ENCODE data around the gene WNT8B. TPM values are rescaled to one million over a fixed set of nuclear protein-coding genes. Genes with fewer than 3 reads are reported as not detected.

Gene WNT8B
- total and polyA plus RNA-seq, 2 donors from 2014 or later, result 0.60 TPM; not detected in 1

- no peak for FAIRE-seq
- peak; percentile 53 to 79 (median 69) for DNase-seq
- intact Hi-C loops (cut with DNase I), result no loop called here
- H3K4me3 ChIP-seq (ENCODE audit: low read length in 3 of 3), result peak within 1 kb of the TSS; percentile 26 to 64 (median 62)
- H3K27ac ChIP-seq (ENCODE audit: low read depth in 2 of 2, low read length in 2 of 2), result no peak within 1 kb of the TSS
- H3K9me3 ChIP-seq (ENCODE audit: control insufficient read depth in 2 of 3, insufficient read depth in 1 of 3, low read length in 3 of 3), result no peaks in the 10 kb centered on the region
- peak; percentile 1 for TF ChIP-seq CTCF (IDR thresholded peaks at IDR 0.05; ENCODE audit: borderline replicate concordance, extremely low read depth, insufficient read depth)
- H3K4me1 ChIP-seq (ENCODE audit: control insufficient read depth in 2 of 3, insufficient read depth in 2 of 3, low read depth in 1 of 3, low read length in 3 of 3), result peaks cover 0 to 2% (median 0%) of the 10 kb centered on the region in 3 donors
- peaks cover 0 to 11% (median 9%) of the 10 kb centered on the region in 3 donors for H3K36me3 ChIP-seq (ENCODE audit: control insufficient read depth in 2 of 3, insufficient read depth in 3 of 3, low read length in 3 of 3)
- peak within 1 kb of the TSS in 2 of 3 donors; percentile 38 to 60 for H3K9ac ChIP-seq (ENCODE audit: low read length in 3 of 3)
- H3K27me3 ChIP-seq (ENCODE audit: control insufficient read depth, insufficient read depth, low read length), result no peaks in the 10 kb centered on the region
Observed at GRCh38 chr10:100519311-100520051, 56.7 kb downstream of the WNT8B start, which contains the start of gene SEC31B. TSS of gene SEC31B (minus strand) at chr10:100519861. CDS start at chr10:100516952, 2,909 bp downstream.

- H3K4me1 ChIP-seq (ENCODE audit: control insufficient read depth in 2 of 3, insufficient read depth in 2 of 3, low read depth in 1 of 3, low read length in 3 of 3), result peaks cover 0 to 2% (median 0%) of the 10 kb centered on the region in 3 donors
- no peak overlapping the region for H3K9ac ChIP-seq (ENCODE audit: low read length in 3 of 3)
- peaks cover 2 to 16% (median 11%) of the 10 kb centered on the region in 3 donors for H3K36me3 ChIP-seq (ENCODE audit: control insufficient read depth in 2 of 3, insufficient read depth in 3 of 3, low read length in 3 of 3)
- DNase-seq (no peak), FAIRE-seq (no peak)
- no peaks in the 10 kb centered on the region for H3K27me3 ChIP-seq (ENCODE audit: control insufficient read depth, insufficient read depth, low read length)
- no peak for TF ChIP-seq CTCF (IDR thresholded peaks at IDR 0.05; ENCODE audit: borderline replicate concordance, extremely low read depth, insufficient read depth)
- intact Hi-C loops (cut with DNase I), result no loop called here
- no peaks in the 10 kb centered on the region for H3K9me3 ChIP-seq (ENCODE audit: control insufficient read depth in 2 of 3, insufficient read depth in 1 of 3, low read length in 3 of 3)
- H3K4me3 ChIP-seq (ENCODE audit: low read length in 3 of 3), result no peak overlapping the region
- no peak overlapping the region for H3K27ac ChIP-seq (ENCODE audit: low read depth in 2 of 2, low read length in 2 of 2)
Observed at GRCh38 chr10:100520811-100521210, 58.0 kb downstream of the WNT8B start.

GRCh38 chr10:100522107-100522801 lies 59.4 kb downstream of the WNT8B start:
- DNase-seq (no peak), FAIRE-seq (no peak)
- TF ChIP-seq CTCF (IDR thresholded peaks at IDR 0.05; ENCODE audit: borderline replicate concordance, extremely low read depth, insufficient read depth), result no peak
- intact Hi-C loops (cut with DNase I), result no loop called here
- H3K27me3 ChIP-seq (ENCODE audit: control insufficient read depth, insufficient read depth, low read length), result no peaks in the 10 kb centered on the region
- no peak overlapping the region for H3K27ac ChIP-seq (ENCODE audit: low read depth in 2 of 2, low read length in 2 of 2)
- no peak overlapping the region for H3K4me3 ChIP-seq (ENCODE audit: low read length in 3 of 3)
- H3K9me3 ChIP-seq (ENCODE audit: control insufficient read depth in 2 of 3, insufficient read depth in 1 of 3, low read length in 3 of 3), result no peaks in the 10 kb centered on the region
- peaks cover 14 to 31% (median 21%) of the 10 kb centered on the region in 3 donors for H3K36me3 ChIP-seq (ENCODE audit: control insufficient read depth in 2 of 3, insufficient read depth in 3 of 3, low read length in 3 of 3)
- H3K9ac ChIP-seq (ENCODE audit: low read length in 3 of 3), result no peak overlapping the region
- H3K4me1 ChIP-seq (ENCODE audit: control insufficient read depth in 2 of 3, insufficient read depth in 2 of 3, low read depth in 1 of 3, low read length in 3 of 3), result peaks cover 0 to 2% (median 0%) of the 10 kb centered on the region in 3 donors
